NCI-H146 treated with DMSO at 0.1 percent for 48 hours (cell line): Measurements from ENCODE around the gene DGCR8.
"Not testable (repeated sequence)": the region's sequence is repeated elsewhere in the genome, so short reads cannot be mapped to it uniquely, and the experiment has no call there.

Source experiments
- DNase-seq: peaks from one replicate; lab custom pipeline; 2025; ENCODE audit not compliant: unreplicated experiment; lab: John Stamatoyannopoulos, UW

Gene DGCR8

DNA sequence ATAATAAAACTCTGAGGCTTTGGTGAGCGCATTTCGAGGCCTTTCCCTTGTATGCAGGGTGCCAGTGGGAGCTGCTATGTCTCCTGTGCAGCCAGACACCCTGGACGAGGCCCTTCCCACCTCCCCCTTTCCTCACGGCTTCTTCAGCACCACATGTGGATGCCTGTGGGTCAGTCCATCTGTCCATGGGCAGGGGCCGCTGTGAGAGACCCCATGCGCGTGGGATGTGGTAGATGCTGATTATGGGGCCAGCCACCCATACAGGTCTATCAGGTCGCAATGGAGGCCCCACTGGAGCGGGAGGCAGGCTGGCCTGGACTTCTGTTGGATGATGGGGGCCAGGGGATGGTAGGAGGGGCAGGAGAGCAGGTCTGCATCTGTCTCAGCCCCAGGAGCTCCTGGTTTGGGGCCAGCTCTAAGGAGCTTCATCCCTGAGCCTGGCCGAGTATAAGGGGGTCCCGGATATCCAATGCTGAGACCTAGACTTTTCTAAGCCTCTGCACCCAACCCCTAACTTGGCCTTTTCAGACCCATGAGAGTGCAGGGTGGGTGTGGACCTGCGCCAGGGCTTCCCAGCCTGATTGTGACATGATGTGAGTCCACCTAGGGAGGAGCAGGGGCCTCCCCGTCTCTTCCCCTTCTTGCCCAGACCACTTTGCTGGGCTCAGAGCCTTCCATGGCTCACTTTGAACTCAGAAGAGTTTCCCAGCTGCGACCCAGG is 14.0 kb upstream of the DGCR8 start:
- no peak for DNase-seq

DNA sequence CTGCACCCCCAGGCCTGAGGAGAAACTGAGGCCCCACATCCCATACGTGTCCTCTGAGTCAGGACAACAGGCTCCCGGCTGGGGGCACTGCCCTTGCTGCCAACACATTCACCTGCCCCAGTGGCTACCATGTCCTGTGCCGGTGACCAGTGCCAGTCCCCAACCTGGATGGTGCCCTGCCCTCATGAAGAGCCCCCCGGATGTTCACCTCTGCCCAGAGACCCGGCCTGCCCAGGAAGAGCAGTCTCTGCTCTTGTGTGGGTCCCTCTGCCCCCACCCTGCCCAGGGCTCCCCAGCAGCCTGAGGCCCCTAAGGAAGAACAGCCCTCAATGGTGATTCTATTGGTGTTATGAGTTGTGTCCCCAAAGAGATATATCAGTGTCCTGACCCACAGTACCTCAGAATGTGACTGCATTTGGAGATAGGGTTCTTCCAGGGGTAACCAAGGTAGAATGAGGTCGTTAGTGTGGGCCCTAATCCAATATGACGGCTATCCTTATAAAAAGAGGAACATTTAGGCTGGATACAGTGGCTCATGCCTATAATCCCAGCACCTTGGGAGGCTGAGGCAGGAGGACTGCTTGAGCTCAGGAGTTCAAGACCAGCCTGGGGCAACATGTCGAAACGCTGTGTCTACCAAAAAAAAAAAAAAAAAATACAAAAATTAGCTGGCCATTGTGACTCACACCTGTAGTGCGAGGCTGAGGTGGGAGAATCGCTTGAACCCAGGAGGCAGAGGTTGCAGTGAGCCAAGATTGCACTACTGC is 13.2 kb upstream of the DGCR8 start:
- no peak for DNase-seq

DNA sequence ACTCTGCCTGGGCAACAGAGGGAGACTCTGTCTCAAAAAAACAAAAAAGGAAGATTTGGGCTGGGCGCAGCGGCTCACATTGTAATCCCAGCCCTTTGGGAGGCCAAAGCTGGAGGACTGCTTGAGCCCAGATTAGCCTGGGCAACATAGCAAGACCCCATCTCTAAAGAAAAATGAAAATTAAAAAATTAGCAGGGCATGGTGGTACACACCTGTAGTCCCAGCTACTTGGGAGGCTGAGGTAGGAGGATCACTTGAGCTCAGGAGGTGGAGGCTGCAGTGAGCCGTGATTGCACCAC is 12.7 kb upstream of the DGCR8 start:
- DNase-seq, result not testable (repeated sequence)

DNA sequence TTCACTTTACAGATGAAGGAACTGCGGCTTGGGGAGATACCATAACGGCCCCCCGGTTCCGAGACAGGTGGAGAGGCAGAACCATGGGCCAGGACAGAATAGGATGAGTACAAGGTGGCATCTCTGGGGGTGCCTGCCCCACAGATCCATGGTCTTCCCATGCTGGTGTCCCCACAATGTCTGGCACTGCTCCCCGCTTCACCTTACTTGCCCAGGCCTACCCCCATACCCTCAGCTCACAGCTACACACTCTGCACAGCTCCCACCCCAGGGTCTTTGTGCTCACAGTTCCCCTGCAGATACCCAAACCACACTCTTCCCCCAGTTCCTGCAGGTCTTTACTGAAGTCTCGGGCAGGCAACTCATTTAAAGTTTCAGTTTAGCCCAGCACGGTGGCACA is 11.4 kb upstream of the DGCR8 start:
- no peak for DNase-seq

DNA sequence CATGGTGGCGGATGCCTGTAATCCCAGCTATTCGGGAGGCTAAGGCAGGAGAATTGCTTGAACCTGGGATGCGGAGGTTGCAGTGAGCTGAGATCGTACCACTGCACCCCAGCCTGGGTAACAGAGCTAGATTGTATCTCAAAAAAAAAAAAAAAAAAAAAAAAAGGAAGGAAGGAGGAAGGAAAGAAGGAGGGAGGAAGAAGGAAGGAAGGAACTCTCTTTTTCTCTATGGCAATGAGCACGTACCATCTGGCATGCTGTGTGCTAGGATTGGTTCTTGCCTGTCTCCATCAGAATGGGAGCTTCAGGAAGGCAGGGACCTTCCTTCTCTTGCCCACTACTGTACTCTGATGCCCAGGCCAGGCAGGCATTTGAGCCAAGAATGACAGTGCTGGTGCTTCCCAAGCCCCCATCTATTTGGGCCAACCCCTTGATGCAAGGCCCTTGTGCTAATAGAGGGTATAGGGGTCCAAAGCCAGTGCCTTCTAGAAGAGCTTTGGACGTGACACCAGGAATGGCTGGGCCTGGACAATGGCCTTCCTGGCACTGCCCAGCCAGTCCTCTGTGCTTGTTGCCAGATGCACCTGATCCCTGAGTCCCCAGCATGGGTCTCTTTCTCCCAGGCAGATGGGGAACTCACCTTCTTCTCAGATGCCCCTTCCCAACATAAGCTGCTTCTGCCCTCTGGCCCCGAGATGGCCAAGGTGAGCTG is 10.6 kb upstream of the DGCR8 start:
- no peak for DNase-seq

DNA sequence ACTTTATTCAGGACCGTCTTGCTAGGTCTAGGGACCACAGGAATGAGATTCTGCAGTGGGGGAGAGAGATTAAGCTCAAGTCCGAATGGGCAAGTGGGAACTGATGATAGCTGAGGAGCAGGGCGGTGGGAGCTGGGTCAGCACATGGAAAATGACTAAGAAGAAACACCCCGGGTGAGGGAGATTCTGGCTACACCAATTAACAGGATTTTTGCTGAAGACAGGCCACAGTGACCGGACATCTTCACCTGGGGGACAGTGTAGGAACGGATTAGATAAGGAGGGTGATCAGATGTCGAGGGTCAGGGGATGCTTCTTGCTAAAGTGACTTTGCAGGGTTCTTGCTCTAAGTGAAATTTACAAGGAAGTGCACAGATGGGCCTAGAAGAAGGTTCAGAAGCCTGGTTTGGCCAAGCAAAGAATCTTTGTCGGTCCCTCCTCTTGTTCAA is 8.5 kb upstream of the DGCR8 start:
- DNase-seq, result no peak

DNA sequence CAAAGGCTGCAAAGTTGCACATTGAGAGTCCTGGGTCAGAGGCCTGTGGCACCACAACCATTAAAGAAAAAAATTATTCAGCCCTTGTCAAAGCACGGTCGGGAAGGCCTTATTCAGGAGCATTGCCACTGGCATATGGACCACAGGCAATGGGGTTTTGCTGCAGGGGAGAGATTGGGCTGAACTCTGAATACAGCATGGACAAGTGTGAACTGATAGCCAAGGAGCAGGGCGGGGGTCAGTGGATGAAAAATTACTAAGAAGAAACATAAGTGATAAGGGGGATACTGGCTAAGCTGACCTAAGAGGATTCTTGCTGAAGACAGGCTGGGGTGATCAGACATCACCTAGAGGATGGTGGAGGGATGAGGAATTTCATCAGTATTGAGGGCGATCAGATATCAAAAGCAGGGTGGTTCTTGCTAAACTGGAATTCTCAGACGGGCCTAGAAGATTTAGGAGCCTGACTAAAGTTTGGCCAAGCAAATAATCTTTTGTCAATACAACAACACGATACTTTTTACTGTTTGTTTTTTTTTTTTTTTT is 3.3 kb upstream of the DGCR8 start:
- DNase-seq, result no peak

DNA sequence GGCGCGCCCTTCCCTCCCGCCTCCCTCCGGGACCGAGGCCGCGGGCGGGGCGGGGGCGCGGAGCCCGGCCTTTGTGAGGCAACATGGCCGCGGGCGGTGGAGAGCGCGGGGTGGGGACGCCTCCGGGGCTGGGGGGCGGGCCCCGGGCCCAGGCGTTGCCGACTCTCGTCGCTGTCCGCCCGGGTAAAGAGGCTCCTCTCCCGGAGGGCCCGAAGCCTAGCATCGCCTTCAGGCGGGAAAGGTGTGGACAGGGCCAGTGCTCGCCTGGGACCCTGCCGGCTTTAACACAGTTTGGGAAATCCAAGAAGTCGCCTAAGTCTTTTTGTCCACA is 369 bp downstream of the DGCR8 start:
- no peak for DNase-seq

DNA sequence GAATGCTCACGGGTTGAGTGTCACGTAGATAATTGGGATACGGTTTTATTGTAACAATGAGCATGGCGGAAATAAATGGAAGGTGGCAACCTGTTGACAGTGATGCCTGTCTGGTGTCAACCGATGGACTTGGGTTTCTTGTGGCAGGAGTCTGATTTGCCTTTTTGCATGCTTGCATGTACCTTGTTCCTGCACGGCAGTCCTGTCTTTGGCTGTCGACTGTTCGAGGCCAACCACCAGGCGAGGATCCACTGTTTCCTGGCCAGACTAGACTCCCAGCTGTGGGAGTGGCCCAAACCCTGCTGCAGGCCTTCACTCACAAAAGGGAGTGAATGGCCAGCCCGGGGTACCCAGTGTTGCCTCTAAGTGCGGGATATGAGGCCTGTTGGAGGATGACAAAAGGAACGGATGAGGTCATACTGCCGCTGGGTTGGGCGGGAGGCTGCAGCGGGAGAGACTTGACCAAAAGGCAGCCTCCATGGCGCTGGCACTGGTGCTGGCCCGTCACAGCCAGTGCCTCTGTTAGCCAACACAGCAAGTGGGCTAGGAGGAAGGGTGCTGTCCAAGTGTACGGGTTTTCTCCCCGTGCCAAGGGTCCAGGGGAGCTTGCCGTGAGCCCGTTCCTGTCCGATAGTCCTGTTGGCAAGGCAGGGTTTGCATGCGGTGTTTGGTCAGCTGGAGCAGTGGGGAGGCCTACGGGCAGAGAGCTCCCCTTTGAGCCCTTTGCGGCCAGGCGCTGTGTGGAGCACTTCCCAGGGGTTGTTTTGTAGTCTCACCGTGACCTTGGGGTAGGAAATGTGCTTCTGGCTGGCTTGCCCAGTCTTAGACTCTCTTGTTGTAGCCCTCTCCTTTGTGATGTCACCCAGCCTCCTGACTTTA is 974 bp downstream of the DGCR8 start:
- DNase-seq, result peak; percentile 11

DNA sequence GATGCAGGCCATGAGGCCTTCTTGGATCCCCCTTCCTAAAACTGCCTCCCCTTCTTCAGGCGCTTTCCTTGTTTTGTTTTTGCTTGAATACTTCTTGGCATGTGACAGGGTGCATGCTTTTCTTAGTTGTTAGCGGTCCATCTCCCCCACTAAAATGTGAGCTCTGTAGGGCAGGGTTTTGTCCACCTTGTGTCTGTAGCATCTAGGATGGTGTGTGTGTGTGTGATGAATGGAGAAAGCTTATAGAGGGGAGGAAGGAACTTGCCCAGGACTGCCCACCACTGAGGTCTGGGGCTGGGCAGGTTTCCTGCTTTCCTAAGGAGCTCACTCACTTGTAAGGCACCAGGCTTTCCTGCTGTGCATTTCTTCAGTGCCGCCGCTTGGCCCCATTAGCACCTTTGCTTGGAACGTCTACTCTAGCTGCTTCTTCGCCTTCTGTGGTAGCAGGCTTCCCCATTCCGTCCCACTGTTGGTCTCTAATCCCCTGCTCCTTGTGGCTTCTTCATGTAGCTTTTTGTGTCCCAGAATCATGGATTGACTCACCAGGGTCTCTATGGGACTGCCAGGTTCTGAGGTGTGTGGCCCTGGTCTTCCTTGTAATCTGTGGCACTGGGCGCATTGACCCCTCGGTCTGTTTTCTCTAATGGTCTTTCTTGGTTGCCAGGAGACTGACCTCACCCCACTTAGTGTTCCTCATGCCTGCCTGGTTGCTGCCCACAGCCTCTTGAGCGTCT is 3.3 kb downstream of the DGCR8 start:
- DNase-seq, result no peak

DNA sequence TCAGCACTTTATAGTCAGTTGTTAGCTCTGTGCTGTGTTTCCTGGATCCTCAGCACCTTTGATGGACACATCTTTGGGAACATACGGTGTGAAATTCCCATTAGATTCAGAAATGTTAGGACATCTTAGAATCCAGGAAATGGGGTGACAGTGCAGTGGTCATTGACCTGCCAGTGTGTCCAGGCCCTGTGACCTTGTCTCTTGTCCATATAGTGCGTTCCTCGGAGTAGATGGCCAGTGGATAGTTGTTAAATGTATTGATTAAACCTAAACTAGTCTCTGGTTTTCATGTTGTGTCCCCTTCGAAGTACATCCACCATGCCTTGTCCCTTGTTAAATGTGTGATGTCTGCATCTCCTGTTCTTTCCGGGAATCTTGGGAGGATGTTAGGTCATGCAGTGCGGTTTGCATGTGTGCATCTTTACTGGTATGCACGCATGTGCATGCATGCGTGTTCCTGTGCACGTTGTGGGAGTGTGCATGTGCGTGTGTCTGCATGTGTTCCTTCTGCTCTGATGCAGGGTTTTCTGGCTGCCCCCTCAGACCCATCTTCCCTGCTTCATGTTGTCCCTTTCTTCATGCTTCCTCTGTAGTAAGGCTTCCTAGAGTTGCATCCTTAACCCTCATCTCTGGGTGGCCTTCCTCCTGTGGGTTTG is 4.0 kb downstream of the DGCR8 start:
- no peak for DNase-seq

DNA sequence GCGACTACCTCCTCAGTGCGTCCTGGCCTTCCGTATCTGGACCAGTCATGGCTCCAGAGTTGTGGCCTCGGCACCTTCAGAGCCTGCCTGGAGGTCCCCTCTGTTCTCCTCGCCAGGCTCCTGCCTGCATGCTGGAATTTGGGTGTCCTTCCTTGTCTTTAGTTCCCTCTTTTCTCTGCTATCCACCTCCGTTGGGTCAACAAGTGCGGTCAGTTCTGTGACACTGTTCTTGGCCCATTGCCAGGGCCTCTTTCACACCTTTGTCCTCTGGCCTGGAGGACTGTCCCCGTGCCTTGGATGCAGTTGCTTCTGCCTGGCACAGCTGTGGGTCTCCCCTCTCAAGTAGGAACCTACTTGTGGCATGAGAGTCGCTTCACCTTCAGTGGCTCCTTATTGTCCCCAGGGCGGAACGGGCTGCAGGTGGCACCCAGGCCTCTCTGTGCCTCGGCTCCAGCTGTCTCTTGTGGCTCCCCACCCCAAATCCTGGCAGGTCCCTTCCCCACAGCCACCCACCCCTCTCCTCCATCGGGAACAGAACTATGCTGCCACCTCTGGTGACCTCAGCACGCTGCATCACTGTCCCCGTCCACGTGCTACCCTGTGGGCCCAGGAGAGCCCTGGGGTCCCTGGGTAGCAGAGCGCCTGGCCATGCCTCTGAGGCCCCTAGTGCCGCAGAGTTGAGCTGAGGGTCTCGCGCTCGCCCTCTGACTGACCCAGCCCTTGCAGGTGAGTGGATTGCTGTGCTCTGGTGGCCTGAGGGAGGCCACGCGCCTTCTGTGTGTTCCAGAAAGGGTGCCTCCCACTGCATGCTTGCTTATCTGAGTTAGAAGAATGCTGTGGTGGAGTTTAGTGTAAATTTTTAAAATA is 4.7 kb downstream of the DGCR8 start:
- DNase-seq, result no peak

DNA sequence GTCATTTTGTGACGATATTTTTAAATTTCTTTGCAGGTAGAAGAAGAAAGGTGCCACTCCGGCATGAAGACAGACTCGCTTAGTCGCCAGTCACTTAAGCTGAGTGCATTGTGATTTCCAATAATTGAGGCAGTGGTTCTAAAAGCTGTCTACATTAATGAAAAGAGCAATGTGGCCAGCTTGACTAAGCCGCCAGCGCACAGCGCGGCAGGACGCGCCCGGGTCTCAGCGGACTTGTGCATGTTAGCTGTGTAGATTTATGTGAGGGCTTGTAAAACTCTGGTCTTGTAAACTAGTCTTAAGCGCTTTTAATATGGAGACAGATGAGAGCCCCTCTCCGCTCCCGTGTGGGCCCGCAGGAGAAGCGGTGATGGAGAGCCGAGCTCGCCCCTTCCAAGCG is 5.6 kb downstream of the DGCR8 start:
- no peak for DNase-seq

DNA sequence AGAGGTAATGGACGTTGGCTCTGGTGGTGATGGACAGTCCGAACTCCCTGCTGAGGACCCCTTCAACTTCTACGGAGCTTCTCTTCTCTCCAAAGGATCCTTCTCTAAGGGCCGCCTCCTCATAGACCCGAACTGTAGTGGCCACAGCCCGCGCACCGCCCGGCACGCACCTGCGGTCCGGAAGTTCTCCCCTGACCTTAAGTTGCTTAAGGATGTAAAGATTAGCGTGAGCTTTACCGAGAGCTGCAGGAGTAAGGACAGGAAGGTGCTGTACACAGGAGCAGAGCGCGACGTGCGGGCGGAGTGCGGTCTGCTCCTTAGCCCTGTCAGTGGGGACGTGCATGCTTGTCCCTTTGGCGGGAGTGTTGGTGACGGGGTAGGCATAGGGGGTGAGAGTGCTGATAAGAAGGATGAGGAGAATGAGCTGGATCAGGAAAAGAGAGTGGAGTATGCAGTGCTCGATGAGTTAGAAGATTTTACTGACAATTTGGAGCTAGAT is 6.1 kb downstream of the DGCR8 start:
- DNase-seq, result no peak

DNA sequence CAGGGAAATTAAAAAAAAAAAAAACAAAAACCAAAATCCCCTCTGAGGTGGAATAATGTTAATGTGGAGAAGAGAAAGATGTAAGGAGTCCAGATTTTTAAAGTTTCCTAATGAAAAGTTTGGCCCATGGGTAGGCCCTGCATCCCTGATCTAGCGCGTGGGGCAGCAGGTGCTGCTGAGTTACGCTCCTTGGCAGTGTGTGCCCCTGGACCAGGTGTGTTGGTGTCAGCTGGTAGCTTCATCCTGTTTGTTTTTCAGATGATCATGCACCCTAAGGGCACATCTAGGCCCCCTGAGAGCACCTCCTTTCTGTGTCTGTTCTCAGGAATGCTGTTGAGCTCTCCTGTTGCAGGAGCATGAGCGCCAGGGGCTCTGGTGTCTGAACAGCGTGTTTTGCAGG is 6.7 kb downstream of the DGCR8 start:
- DNase-seq, result no peak

DNA sequence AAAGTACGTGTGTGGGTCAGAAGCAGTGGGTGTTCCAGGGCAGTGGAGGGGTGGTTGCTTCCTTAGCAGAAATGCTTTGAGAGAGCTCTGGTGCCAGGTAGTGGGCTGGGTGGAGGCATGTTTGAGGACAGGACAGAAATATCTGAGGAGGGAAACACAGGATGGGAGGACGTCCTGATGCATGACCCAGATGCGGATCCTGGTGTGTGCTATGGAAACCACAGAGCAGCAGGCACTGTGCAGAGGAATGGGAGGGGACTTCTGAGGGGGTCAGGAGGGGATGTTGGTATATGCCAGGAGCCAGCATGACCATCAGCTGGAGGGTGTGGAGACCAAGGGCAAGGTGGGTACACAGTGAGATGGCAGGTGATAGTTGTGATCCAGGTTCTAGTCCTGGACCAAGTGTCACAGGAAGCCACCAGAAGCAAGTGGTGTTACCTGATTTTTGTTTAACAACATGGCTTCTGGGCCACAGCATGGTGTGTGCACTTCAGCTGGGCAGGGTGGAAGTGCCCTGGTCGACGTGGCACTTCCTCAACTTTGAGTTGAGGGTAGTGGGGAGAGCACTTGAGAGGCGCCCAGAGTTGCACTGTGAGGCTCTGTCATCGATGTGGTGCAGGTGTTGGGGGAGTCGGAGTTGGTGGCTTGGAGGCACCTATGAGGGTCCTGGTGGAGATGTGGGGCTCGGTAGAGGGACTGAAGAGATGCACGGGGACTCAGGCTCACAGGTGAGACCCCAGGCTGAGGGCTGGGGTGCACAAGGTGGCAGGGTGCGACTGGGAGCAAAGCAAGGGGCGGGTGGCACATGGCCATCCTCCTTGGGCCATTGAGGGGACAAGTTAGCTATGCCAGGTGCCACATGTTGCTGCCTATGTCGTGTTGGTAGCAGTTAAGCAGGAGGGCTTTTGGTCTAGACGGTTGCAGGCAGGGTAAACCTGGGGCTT is 7.5 kb downstream of the DGCR8 start:
- DNase-seq, result no peak

DNA sequence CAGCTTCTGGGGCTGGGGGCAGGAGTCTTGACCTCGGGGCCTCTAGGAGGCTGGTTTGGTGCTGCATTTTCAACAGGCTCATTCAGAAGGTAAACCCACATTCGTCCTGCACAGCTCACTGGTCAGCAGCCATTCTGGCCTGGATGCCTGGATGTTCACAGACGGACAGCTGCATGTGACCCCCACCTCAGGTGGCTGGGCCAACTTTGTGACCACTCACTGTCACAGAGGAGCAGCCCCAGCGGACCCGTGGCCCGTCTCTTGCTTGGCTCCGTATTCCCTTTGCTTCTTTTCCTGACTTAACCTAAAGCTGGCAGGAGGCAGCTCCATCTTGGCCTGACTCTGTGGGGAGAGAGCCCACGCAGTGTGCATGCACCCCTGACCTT is 8.2 kb downstream of the DGCR8 start:
- no peak for DNase-seq
